DLD1 (cell line): ENCODE results near the gene SARNP.
"Not testable (repeated sequence)": the region's sequence is repeated elsewhere in the genome, so short reads cannot be mapped to it uniquely, and the experiment has no call there.

Experiments used
- in situ Hi-C: cut with HindIII; loops from 2 replicates; pipeline ENCODE4 v1.10.0; 2017; ENCODE audit warnings: low sequenced_read_pairs

The SARNP gene

DNA sequence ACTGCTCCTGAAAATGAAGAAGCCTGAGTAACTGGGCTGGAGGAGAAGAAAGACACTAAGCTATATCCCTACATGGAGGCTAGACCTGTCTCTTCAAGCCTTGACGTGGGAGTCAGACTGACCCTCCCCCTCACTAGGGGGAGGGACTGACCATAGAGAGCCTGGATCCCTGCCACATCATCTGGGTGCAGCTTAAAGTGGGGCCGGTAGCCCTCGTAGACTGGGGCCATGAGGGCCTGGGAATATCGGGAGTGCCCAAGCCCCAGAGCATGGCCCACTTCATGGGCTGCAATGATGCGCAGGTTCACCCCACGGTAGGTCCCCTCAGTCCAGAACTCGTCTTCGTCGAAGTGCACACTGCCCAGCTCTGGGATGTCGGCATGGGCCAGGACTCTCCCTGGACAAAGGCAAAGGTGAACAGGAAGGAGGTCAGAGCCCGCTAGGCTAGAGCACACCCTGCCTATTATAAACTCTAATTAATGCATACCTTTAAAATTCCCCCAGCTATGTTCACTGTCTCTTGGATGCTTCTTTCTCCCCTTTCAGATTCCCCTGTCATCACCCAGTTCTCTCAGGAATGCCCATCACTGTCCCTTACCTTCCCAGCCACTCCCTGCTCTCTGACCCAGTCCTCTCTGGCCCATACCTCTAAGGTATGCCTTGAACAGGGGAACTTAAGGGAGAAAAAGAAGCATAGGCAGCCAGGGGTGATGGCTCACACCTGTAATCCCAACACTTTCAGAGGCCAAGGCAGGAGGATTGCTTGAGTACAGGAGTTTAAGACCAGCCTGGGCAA, 22.0 kb upstream of the SARNP start:
- in situ Hi-C loops, result no loop called here

DNA sequence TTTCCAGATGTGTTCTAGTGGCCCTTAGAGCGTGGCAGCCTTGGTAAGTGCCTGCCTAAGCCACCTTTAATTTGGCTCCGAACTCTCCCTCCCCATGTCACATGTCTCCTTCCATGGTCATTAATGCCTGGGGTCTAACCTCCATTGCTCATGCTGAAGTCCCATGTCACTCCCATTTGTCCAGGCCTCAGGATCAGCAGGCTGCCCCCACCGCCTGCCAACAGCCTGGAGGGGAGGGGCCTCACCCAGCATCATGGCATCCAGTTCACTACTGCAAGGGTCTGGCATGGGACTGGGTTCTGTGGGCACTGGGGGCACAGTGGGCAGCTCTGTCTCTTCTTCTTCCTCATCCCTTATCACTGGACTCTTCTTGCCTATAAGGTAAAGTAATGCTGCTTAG, 20.8 kb upstream of the SARNP start:
- in situ Hi-C loops, result no loop called here

DNA sequence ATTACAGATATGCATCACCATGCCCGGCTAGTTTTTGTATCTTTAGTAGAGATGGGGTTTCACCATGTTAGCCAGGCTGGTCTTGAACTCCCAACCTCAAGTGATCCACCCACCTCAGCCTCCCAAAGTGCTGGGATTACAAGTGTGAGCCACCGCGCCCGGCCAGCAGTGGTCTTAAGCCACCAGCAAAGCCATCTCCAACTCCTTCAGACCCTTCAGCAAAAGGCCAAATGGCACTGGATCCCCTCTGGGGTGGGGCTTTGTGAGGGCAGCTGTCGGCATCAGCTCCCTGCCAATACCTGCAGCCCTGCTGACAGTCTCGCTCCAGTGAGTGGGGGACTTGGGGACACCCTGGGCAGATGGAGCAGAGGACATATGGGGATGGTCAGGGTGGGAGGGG, 16.9 kb upstream of the SARNP start:
- in situ Hi-C loops, result not testable (repeated sequence)

DNA sequence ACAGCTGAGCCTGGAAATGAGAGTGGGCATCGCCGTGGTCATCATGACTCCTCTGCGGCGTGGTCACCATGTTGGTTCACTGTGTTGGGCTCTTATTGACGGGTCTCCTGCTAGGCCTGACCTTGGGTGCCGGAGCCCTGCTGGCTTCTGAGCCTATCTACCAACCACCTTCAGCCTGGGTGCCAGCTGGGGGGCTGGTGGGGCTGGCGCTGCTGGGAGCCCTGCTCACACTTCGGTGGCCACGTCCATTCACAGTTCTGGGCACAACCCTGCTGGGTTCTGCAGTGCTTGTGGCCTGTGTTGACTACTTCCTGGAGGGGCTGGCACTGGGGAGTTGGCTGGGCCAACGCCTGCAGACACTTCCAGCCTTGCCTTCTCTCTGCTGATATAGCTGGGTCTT, 15.5 kb upstream of the SARNP start:
- in situ Hi-C loops, result no loop called here

DNA sequence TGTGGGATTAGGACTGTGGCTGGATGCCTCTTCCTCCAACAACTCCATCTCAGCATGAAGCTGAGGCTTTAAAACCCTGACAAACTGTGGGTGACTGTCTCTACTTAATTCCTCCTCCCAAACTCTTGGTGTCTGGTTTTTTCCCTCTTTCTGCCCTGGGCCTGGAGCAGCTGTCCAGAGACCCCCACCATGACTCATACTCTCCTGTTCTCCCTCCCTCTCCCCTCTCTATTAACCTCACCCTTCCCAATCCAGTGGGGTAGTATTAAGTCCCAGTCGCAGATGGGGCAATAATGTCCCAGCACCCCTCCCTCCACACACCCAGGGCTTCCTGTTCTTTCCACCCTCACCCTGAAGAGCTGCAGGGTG, 13.9 kb upstream of the SARNP start:
- in situ Hi-C loops, result no loop called here

DNA sequence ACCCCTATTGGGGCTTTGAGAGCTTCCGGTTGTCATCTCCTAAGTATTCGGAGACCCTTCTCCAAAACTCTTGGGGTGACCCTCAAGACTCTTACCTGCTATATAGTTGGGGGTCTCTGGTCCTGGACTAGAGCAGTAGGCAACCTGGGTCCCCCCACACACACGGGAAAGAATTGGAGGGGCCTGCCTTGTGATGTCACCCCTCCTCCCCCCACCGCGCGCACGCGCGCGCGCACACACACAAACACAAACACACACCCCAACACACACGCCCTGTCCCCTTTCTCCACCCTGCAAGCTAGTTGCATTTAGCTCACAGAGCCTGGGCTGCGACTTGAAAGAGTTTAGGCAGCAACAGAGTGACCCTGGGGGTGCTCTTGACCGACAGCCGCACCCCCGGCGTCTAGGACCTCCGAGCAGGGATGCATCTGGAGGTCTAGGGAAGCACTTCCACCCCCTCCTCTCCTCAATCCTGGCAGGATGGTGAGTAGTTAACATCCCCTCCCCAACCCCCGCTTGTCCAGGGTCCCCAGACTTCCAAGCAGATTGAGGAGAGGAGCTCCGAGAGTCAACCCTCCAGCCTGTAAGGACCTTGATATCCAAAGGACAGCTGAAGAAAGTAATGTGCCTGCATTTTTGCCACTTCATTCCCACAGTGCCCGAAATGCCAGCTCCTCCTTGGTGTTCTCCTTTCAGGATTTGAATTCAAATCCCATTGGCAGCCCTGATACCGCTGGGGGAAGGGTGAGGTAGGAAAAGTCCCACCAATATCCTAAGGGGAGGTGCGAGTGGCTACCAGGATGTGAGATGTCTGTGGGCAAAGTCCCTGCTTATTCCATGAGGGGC, 13.3 kb upstream of the SARNP start:
- in situ Hi-C loops, result no loop called here

DNA sequence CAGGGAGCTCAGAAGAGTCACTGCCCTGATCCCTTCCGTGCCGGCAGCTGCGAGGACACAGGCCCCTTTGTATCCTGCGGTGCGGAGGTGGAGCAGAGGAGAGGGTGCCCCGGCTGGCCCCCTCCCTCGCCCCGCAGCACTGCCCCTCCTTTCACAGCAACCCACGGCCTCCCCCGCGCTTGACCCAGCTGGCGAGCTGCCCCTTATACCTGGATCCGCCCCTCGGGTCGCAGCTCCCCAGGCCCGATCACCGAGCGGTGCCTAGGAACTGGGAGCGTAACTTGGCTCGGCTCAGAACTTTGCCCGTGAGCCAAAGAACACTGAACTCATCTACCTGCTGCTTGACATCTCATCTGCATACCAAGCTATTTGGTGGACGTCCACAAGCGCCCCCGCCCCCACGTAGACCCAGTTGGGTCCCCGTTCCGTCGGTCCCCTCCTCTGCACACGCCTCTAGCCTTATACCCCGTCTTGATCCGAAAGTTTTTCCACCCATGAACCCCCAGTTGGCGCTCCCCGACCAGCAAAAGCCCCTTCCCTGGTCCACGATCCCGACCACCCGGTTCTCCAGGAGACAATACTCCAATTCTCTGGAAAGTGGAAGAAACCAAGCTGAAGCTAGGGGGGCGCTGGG, 12.6 kb upstream of the SARNP start:
- in situ Hi-C loops, result no loop called here

DNA sequence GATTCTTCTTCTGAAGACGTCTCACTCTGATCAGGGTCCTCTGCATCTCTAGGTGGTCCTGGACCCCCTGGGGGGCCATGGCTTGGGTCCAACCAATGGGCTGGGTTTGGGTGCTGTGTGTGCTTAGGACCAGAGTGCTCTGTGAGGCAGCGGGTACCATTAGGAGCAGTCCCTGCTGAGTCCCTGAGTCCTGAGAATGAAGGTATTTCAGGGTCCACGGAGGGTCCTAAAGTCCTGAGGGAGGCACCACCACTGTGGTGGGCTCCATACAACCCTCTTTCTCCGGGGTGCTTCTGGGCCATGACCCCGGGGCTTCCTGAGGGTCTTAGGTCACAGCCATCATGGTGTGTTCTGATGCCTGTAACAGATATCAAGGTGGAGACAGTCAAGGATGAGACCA, 10.8 kb upstream of the SARNP start:
- in situ Hi-C loops, result no loop called here

DNA sequence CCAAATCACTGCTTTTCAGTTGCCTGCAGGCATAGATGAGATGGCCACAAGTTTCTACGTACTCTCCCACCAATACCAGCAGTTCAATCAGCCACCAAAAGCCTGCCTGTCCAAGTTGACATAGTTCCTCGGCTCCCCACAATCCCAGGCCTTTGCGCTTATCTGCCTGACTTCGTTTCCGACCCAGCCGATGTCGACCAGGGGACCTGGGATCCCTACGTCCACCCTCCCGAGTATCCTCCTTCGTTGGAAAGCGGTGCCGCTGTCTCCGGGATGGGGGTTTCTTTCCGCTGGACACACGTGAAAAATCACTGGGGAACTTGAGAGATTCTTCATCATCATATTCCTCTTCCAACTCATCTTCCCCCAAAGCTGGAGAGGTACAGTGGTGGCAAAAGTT, 10.3 kb upstream of the SARNP start:
- in situ Hi-C loops, result no loop called here

DNA sequence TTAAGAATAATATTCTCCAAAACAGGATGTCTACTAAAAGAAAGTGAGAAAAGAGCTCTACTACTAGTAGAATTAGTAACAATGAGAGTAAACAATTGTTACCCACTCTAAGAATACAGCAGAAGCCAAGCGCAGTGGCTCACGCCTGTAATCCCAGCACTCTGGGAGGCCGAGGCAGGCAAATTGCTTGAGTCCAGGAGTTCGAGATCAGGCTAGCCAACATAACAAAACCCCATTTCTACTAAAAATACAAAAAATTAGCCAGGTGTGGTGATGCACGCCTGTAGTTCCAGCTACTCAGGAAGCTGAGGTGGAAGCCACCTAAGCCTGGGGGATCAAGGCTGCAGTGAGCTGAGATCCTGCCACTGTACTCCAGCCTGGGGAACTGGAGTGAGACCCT, 7.2 kb upstream of the SARNP start:
- in situ Hi-C loops, result no loop called here

DNA sequence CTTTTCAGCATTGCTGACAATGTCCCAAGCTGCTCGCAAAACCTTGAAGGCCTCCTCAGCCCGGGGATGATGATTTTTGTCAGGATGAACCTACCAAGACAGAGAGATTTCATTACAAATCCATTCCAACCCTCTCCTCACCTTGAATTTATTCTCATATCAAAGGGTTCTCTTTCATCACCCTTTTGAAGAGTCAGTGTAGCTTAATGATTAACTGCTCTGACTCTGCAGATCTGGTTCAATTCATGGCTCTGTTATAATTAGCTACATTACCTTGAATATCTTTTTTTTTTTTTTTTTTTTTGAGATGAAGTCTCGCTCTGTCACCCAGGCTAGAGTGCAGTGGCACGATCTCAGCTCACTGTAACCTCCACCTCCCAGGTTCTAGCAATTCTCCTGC, 5.9 kb upstream of the SARNP start:
- in situ Hi-C loops, result no loop called here

DNA sequence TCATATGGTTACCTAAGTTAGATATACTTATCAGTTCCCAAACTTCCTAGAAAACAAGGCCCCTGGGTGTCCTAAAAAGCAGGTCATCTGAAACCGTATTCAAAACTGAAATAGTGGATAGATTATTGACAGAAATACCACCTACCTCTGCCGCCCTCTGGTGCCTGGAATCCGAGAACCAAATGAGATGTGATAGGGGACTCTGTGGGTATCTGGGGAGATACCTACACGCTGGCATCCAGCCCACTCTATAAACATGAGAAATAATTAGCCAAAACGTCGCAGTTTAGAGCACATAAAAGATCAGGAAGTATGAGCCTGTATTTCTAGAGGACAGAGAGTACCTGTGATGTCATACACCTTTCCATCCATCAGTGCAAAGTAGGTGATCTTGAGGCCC, 4.7 kb upstream of the SARNP start:
- in situ Hi-C loops, result no loop called here

DNA sequence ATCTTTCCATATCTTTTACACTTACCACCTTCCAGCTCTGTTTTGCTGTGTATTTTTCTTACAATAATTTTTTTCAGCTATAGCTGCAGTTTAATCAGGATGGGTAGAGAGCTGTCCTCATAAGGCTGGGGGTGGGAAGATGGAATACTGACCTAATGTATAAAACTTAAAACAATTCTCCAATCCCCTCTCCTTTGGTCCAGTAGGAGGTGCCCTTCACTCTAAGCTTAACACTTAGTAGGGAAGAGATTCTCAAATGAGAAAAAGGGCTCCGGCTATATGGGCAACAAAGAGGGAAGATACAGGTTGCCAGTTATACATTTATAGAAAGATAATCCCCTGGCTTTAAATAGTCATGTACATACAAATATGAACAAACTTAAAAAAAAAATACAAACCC, 3.2 kb upstream of the SARNP start:
- in situ Hi-C loops, result no loop called here

DNA sequence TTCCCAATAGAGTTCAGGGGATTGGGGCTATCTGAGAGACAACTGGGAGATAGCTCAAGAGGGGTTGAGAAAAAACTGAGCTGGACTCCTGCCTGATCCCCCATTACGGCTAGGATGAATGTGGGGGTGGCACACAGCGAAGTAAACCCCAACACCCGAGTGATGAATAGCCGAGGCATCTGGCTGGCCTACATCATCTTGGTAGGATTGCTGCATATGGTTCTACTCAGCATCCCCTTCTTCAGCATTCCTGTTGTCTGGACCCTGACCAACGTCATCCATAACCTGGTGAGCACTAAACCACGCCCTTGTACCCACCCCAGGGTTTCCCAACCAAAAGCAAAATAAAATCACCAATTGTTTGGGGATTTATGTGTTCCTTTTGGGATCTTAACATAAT, 1.4 kb upstream of the SARNP start:
- in situ Hi-C loops, result no loop called here

DNA sequence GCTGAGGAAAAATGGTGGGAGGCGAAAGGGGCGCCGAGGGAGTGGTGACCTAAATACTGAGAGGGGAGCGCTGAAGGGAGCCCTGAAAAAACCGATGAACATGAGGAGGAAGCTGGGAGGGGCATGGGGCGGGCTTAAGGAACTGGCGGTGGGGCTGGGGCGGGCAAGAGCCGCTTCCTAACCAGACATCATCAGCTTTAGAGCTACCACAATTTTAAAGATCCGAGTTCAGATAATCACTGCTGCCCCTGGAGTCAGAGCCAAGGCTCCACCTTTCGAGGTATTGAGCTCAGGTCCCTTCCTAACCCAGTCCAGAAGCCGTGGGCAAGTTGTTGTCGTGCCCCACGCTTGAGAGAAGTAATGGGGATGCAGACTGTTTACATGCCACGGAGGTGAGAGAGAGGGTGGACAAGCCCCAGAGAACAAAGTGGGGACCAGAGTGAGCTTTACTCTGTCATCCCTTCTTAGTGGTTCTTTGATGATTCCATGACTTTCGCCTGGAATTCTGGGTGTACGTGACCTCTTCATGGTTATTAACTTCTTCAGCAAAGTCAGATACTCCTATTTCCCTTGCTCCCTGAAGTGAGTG, 710 bp upstream of the SARNP start:
- in situ Hi-C loops, result no loop called here

DNA sequence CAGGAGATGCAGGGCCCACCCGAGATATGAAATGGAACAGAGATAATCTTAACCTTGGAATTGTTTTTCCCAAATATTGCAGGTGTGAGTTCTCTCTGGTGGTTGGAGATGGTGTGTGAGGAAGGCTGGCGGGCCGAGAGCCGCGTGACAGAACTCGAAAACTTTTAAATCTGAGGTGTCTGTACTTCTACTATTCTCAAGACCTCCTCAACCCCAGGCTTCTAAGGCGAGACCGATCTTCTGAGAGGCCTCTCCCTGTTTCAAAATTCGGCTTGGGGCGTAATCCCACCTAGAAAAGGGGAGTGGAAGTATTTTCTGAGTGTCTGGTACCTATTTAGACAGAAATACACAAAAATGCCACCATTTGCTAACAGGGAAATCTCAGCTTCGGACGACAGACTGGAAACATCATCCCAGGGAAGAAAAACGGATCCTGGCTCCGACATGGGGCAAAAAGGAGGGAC, 611 bp downstream of the SARNP start:
- in situ Hi-C loops, result no loop called here

DNA sequence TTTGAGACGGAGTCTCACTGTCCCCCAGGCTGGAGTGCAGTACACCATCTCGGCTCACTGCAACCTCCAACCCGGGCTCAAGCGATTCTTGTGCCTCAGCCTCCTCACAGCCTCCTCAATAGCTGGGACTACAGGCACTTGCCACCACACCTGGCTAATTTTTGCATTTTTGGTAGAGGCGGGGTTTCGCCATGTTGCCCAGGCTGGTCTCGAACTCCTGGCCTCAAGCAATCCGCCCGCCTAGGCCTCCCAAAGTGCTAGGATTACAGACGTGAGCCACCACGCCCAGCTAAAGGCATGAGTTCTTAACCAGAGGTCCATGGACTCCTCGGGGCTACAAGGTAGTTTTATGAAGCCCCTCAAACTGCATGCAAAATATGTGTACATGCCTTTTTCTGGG, 2.1 kb downstream of the SARNP start:
- in situ Hi-C loops, result no loop called here

DNA sequence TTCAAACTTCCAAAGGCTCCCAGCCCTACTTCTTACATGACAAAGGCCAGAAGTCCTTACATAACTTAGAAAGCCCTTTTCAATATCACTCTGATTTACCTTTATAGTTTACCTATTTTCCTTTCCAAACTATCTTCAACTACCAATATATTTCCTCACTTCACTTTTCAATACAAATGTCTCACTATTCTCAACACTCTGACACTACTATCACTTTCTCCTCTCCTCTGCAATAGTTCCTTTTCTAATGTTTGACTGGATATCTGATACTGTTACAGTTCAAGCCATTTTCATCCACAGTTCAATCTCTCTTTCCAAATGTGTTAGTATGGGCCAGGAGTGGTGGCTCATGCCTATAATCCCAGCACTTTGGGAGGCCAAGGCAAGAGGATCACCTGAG, 3.3 kb downstream of the SARNP start:
- in situ Hi-C loops, result no loop called here

DNA sequence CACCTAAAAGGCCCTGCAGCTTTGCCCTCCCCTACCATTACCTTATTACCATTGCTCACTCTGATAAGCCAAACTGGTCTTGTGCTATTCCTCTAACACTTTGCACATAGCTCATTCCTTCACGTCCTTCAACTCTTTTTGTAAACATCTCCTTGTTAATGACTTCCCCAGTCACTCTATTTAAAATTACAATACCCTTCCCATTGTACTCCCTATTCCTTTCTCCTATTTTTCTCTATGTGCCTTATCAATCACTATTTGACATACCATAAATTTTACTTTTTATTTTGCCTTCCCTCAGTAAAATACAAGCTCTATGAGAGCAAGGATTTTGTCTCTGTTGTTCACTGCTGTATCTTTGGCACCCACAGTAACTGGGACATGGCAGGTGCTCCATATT, 5.4 kb downstream of the SARNP start:
- in situ Hi-C loops, result no loop called here

DNA sequence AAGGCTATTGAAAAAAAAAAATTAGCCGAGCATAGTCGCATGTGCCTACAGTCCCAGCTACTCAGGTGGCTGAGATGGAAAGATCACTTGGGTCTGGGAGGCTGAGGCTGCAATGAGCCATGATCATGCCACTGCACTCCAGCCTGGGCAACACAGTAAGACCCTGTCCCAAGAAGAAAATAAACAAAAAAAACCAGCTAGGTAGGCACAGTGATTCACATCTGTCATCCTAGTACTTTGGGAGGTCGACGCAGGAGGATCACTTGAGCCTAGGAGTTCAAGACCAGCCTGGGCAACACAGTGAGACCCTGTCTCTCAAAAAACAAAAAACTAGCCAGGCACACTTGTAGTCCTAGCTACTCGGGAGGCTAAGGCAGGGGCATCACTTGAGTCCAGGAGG, 8.2 kb downstream of the SARNP start:
- in situ Hi-C loops, result no loop called here

DNA sequence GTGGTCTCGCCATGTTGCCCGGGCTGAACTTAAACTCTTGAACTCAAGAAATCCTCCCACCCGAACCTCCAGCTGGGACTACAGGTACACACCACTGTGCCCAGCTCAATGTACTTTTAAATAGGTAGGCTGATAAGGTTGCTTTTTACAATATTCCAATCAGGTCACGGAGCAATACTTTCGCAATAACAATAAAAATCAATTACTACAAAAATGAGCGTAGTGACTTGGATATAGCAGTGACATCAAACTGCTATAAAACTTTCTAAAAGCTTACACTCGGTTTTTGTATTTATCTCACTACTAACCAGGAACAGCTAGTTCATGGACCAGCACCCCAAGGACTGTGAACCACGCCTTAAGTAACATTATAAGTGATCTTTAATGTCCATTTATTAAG, 10.5 kb downstream of the SARNP start:
- in situ Hi-C loops, result no loop called here

DNA sequence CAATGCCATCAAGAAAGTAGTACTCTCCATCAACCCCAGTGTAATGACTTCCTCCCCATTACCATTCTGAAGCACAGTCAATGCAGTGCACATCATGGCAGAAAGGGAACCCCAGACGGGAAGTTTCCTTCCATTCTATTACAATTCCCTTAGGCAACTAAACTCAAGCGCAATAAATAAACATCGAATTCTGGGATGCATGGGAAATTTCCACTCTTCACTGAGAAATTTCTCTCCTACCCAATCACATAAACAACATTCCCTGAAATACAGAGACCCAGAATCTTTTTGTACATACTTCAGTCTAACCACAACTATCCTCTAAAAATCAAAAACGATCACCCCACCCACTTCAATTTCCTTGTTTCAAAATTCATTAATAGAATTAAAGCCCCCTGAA, 20.0 kb downstream of the SARNP start:
- in situ Hi-C loops, result no loop called here
